HG03280 (cell line): ENCODE measurements around the gene PPP1R12B.
"Not testable (repeated sequence)": the region's sequence is repeated elsewhere in the genome, so short reads cannot be mapped to it uniquely, and the experiment has no call there.

Experiments
- ATAC-seq: cut with Tn5 transposase; IDR thresholded peaks from one replicate; pipeline ENCODE4 v1.9.1; 2021; ENCODE audit warnings: mild to moderate bottlenecking, moderate library complexity; ENCODE audit not compliant: unreplicated experiment

Gene PPP1R12B

DNA sequence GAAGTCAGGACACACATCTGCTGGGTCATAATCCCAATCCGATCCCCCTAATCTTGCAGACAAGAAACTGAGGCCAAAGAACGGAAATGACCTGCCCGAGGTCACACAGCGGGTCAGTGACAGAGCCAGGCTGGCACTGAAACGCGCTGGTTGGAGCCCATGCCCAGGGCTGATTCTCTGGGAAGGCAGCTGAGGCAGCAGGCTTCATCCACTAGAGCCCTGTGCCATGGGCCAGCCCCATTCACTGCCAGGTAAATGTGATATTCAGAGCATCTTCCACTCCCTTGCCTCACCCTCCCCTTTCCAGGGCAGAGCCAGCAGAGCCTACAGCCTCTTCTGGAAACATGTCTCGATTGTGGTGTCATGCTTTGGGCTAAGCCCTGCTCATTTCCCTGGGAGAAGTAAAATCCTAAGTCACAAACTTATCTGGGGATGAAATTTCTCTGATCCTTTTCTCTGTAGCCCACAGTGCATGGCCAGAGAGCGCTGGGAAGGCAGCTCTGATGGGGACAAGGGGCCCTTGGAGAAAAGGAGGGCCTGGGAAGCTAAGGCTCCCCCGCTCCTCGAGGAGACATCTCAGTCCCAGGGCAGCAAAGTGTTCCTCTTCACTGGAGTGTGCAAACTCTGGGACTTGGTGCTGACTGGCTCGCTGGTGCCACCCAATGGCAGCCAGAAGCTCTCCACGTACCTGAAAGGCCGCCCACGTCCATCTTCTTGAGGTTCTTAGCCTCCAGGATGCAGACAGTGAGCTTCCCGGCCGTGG is 251.4 kb downstream of the PPP1R12B start:
- no peak for ATAC-seq

DNA sequence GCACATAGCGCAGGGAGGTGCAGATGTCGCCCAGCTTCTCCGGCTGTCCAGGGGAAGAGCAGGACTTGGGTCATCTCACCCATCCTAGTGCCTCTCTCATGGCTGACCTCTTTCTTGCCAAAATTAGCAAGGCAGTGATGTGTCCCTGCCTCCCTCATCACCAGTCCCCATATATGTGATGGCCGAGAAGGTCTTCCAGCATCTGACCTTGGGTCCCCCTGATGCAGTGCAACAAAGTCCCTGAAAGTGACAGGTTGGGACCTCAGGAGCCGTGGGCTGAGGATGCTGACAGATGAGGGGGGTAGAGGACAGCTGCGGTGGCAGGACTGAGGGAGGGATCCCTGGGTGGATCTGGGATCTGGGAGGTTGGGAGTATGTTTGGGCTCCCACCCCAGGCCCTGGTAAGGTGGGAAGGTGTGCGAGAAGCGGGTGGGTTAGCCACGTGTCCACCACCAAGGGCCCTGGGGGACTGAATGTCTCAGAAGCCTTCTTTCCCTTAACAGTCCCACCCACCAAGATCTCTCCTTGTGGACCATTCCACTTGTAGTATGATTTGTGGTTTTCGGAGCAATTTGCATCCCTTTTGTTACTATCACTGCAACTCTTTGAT is 252.0 kb downstream of the PPP1R12B start:
- no peak for ATAC-seq

GRCh38 chr1:202603435-202603834 is 254.9 kb downstream of the PPP1R12B start:
- ATAC-seq: no peak

DNA sequence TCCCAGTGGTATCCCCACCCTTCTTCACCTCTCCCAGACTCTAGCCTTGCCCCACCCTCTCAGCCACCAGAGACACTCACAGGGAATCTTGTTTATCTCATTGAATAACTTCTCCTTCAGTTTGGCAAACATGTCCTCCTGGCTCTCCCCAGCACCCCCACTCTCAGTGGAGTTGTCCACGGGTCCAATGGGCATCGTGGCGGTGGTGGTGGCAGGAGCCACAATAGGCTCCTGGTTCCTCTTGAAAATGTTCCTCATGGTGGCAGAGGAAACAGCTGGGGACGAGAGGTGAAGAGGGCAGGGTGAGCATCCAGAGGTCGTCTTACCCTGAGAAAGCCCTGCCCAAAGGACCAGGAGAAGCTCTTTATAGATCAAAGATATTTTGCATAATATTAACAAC is 257.0 kb downstream of the PPP1R12B start:
- ATAC-seq: no peak

DNA sequence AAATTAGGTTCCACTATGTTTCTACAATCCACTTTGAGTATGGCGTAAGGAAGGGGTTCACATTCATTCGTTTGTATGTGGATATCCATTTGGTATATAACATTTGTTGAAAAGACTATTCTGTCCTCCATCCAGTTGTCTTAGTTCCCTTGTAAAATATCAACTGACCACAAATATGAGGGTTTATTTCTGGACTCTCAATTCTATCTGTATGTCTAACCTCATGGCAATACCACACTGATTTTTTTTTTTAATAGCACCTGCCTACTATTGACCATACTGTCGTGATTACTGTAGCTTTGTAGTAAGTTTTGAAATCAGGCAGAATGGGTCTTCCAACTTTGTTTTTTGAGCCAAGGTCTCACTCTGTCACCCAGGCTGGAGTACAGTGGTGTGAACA is 263.5 kb downstream of the PPP1R12B start:
- ATAC-seq: not testable (repeated sequence)

DNA sequence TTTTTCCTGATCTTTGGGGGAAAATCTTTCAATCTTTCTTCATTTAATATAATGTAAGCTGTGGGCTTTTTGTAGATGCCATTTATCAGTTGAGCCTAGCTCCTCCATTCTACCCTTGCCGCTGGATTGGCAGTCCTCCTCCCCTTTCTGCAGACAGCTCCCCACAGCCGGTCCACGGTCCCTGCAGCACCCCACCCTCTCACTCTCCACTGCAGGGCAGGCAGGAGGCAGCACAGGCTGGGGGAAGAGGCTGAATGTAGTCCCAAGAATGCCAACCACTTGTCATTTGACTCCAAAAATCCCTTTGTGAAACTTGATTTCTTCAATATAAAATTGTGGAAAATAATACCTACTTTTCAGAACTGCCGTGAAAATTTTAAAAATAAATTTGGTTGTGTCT is 265.1 kb downstream of the PPP1R12B start:
- no peak for ATAC-seq

- not testable (repeated sequence) for ATAC-seq
Measured at GRCh38 chr1:202614363-202615207, 266.1 kb downstream of the PPP1R12B start.

GRCh38 chr1:202615208-202615500 is 266.7 kb downstream of the PPP1R12B start:
- ATAC-seq: not testable (repeated sequence)

DNA sequence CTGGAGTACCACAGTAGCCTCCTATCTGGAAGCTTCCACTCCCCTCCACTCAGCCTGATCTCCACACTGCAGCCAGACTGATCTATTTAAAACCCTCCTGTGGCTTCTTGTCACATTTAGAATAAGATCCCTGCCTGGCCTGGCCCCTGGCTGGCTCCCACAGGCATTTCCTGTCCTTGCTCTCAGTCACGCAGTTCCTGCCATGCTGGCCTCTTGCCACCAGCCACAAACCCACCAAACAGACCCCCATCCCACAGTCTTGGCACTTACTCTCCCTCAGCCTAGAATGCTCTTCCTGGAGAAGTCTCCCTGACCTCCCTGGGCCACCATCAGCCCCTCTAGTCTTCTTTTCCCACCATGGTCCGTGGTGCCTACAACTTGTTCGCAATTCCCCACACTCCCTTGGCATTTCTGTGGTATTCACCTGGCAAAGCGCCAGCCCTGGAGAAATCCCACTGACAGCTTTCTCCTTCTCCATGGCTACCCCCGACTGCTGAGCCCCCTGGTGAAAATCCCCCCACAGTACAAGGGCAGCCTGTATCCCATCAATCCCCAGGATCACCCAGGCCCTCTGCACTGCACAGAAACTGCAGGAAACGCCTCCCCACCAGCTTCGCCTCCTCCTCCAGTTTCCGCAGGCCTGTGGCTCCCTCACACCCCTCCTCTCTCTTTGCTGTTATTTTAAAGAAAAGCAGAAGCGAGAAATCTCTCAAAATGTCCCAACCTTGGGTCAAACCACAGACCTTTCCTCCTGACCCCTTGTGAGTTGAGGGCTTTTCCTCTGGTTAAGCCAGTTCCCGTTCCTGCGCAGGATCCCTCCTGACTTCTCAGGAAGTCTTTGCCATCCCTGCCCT is 267.2 kb downstream of the PPP1R12B start:
- peak; percentile 74 for ATAC-seq

GRCh38 chr1:202616355-202616915 is 267.9 kb downstream of the PPP1R12B start:
- peak; percentile 30 for ATAC-seq

- ATAC-seq: not testable (repeated sequence)
Measured at GRCh38 chr1:202619012-202619411, 270.5 kb downstream of the PPP1R12B start.

GRCh38 chr1:202619505-202619904 is 271.0 kb downstream of the PPP1R12B start:
- ATAC-seq: no peak

DNA sequence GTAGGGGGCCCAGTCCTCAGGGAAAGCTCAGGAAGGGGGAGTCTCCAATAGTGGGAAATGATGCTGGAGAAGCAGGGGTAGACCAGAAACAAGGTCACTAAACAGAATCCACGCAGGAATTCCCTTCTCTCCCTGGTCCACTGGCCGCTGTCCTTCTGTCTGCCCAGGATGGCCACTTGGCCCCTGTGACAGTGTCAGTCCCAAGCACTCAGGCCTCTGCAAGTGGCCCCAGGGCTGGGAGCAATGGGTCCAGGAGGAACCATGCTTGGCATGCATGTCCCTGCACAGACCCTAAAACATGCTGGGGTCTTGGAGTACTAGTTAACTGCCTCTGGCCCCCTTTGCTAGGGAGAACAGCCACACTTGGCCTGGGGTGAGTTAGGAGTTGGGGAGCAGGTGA is 271.5 kb downstream of the PPP1R12B start:
- ATAC-seq: not testable (repeated sequence)

GRCh38 chr1:202621446-202621845 is 272.9 kb downstream of the PPP1R12B start:
- no peak for ATAC-seq

GRCh38 chr1:202622388-202622787 is 273.9 kb downstream of the PPP1R12B start:
- no peak for ATAC-seq

DNA sequence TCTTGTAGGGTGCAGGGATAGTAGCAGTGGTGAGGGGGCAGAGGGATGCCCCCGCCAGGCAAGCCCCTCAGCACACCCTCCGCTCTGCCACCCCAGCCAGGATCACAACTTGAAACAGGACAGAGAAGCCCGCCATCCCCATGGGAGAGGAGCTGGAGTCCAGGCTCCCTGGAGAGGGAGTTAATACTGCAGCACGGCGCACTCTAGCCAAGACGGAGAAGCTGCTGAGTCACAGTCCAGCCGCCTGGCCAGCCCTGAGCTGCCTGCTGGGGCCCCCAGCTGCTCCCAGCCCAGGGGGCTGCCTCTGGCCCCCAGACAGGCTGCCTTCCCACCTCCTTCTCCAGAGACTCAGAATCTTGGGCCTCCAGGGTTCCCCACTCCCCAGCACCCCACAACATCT is 274.6 kb downstream of the PPP1R12B start:
- ATAC-seq: no peak

DNA sequence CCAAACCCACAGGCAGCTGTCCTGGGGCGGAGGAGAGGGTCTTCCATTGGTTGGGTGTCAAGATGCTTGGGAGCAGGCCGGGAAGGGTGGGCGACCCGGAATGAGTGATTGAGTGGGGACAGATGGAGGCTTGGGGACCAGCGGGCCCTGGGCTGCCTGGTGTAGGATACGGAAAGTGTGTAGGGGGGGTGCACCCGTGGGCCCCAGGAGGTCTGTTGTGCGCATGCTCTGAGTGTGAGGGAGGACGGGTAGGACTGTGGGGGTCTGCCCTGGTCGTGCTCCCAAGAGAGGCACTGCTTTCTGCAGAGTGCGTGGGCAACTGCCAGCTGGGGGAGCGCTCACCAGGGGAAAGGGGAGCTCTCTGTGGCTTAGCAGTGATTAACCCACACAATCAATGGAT is 275.0 kb downstream of the PPP1R12B start:
- not testable (repeated sequence) for ATAC-seq

DNA sequence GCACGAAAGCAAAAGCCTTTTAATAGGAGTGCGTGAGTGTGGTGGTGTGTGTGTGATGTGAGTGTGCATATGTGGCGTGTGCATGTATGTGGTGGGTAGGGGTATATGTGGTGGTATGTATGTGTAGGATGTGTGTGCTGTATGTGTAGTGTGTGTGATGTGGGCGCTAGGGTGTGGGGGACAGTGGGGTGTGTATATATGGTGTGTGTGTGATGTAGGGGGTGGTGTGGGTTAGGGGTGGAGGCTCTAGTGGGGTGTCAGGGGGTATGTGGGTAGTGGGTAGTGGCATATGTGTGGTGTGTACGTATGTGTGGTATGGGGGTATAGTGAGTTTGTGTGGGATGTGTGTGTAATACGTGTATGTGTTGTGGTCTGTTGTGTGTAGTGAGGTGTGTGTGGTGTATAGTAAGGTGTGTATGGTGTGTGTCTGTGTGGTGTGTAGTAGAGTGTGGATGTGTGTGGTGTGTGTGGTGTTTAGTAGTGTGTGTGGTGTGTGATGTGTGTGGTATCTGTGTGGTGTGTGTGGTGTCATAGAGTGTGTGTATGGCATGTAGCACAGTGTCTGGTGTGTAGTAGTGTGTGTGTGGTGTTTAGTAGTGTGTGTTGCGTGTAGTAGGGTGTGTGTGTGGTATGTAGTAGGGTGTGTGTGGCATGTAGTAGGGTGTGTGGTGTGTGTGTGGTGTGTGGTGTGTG is 275.7 kb downstream of the PPP1R12B start:
- no peak for ATAC-seq

GRCh38 chr1:202624781-202625108 is 276.2 kb downstream of the PPP1R12B start:
- ATAC-seq: no peak
